ENCODE results near the gene PRR30. TPM values are rescaled to one million over a fixed set of nuclear protein-coding genes. Genes with fewer than 3 reads are reported as not detected.

Gene PRR30
- total RNA-seq, 1 experiment from 2014 or later: not detected

DNA sequence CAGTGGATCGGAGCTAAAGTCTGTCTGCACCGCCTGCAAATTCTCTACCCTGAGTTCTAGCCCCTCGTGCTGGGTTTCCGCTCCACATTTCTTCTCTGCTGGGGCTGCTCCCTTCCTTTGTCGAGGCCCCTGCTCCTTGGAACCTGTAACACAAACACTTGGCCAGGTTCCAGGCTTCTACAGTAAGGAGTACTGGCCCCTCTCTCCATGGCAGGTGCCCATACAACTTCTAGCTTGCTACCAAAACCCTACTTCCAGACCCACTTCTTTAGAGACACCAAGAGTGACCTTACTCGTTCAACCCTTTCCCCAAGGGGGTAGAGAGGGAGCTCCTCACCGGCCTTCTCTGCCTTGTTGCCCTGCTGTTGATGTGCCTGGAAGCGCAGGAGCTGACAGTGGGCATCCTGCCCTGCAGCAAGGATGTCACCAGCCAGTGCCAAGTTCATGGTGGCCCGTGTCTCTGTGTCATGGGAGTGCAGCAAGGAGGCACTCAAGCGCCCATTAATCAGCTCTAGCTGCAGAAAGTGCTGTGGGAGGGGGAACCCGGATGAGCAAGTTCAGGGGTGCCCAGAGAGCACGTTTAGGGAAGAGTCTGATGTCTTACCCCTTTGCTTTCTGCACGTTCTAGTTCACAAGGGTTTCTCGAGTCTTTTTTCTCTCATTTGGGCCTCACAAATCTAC lies 5.9 kb downstream of the PRR30 start:
- POLR2A ChIA-PET: interaction anchor here (0.5 to 2.5 kb wide), 8 partner anchors 9 to 223 kb away, joined by 3 to 20 read pairs (median 8); partner anchors contain the start of genes ABHD1, ATRAID, CAD and GTF3C2

DNA sequence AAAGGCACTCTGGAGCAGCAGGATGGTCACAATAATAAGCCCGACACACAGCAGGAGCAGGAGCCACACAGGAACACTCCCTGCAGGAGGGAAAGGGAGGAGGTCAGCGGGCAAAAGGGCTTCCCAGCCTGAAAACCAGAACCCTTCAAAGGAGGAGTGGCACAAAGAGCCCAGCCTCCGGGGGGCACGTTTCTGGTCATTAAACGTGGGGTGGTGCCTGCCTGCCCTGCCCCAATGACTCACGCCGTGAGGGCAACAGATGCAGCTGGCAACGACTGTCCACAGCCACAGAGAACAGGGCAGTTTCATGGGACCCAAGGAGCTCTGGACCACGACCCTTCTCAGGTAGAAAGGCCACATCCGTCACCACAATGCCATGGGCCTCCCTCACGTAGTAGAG lies 7.8 kb downstream of the PRR30 start:
- H3K4me1 Mint-ChIP-seq (ENCODE audit: insufficient read depth, unreplicated experiment): peaks cover 11% of the 10 kb centered on the region
- POLR2A ChIA-PET: interaction anchor here (0.6 kb wide), 1 partner anchor 85 kb away, joined by 3 read pairs; no protein-coding TSS in a partner anchor
- CTCF ChIA-PET: interaction anchor here (0.7 to 1.6 kb wide), 3 partner anchors 32 to 171 kb away, joined by 3 to 5 read pairs (median 3); no protein-coding TSS in a partner anchor
- H3K9me3 Mint-ChIP-seq (ENCODE audit: unreplicated experiment): no peaks in the 10 kb centered on the region
- no peak for DNase-seq (ENCODE audit: unreplicated experiment)
- no peak overlapping the region for H3K4me3 Mint-ChIP-seq (ENCODE audit: unreplicated experiment)
- H3K27ac Mint-ChIP-seq (ENCODE audit: low read depth, unreplicated experiment): no peak overlapping the region
- H3K36me3 Mint-ChIP-seq (ENCODE audit: insufficient read depth, unreplicated experiment): peaks cover 21% of the 10 kb centered on the region
- H3K27me3 Mint-ChIP-seq (ENCODE audit: insufficient read depth, unreplicated experiment): no peaks in the 10 kb centered on the region
- TF ChIP-seq, protein P1, sequence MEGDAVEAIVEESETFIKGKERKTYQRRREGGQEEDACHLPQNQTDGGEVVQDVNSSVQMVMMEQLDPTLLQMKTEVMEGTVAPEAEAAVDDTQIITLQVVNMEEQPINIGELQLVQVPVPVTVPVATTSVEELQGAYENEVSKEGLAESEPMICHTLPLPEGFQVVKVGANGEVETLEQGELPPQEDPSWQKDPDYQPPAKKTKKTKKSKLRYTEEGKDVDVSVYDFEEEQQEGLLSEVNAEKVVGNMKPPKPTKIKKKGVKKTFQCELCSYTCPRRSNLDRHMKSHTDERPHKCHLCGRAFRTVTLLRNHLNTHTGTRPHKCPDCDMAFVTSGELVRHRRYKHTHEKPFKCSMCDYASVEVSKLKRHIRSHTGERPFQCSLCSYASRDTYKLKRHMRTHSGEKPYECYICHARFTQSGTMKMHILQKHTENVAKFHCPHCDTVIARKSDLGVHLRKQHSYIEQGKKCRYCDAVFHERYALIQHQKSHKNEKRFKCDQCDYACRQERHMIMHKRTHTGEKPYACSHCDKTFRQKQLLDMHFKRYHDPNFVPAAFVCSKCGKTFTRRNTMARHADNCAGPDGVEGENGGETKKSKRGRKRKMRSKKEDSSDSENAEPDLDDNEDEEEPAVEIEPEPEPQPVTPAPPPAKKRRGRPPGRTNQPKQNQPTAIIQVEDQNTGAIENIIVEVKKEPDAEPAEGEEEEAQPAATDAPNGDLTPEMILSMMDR (IDR thresholded peaks at IDR 0.05; ENCODE audit: unreplicated experiment): no peak
- no TSS peak for BruUV-seq (replicated peaks)
- intact Hi-C loops (cut with micrococcal nuclease): loop anchor here (5.0 kb wide), 1 partner anchor 61 kb away; no protein-coding TSS in a partner anchor

More for the DNA sequence above, 5.9 kb downstream of the PRR30 start:
- BruUV-seq (replicated peaks): TSS peak; percentile 49
- peaks cover 22% of the 10 kb centered on the region for H3K36me3 Mint-ChIP-seq (ENCODE audit: insufficient read depth, unreplicated experiment)
- peak overlapping the region; percentile 92 for H3K27ac Mint-ChIP-seq (ENCODE audit: low read depth, unreplicated experiment)
- intact Hi-C loops (cut with micrococcal nuclease): loop anchor here (5.0 kb wide), 1 partner anchor 59 kb away; no protein-coding TSS in a partner anchor
- peak overlapping the region; percentile 91 for H3K4me3 Mint-ChIP-seq (ENCODE audit: unreplicated experiment)
- CTCF ChIA-PET: interaction anchor here (0.6 to 1.8 kb wide), 18 partner anchors 10 to 171 kb away, joined by 3 to 8 read pairs (median 3); partner anchors contain the start of gene ABHD1
- H3K27me3 Mint-ChIP-seq (ENCODE audit: insufficient read depth, unreplicated experiment): no peaks in the 10 kb centered on the region
- DNase-seq (ENCODE audit: unreplicated experiment): no peak
- peaks cover 11% of the 10 kb centered on the region for H3K4me1 Mint-ChIP-seq (ENCODE audit: insufficient read depth, unreplicated experiment)
- TF ChIP-seq, protein P1 (IDR thresholded peaks at IDR 0.05; ENCODE audit: unreplicated experiment): no peak
- no peaks in the 10 kb centered on the region for H3K9me3 Mint-ChIP-seq (ENCODE audit: unreplicated experiment)

GRCh38 chr2:27130396-27130795 lies 8.8 kb downstream of the PRR30 start:
- CTCF ChIA-PET: no interaction called here
- TF ChIP-seq, protein P1 (IDR thresholded peaks at IDR 0.05; ENCODE audit: unreplicated experiment): no peak
- intact Hi-C loops (cut with micrococcal nuclease): loop anchor here (5.0 kb wide), 1 partner anchor 62 kb away; no protein-coding TSS in a partner anchor
- Mint-ChIP-seq H3K9me3 (ENCODE audit: unreplicated experiment) (no peaks in the 10 kb centered on the region), H3K27ac (ENCODE audit: low read depth, unreplicated experiment) (no peak overlapping the region), H3K27me3 (ENCODE audit: insufficient read depth, unreplicated experiment) (no peaks in the 10 kb centered on the region), H3K36me3 (ENCODE audit: insufficient read depth, unreplicated experiment) (peaks cover 20% of the 10 kb centered on the region), H3K4me3 (ENCODE audit: unreplicated experiment) (no peak overlapping the region), H3K4me1 (ENCODE audit: insufficient read depth, unreplicated experiment) (peaks cover 11% of the 10 kb centered on the region)
- POLR2A ChIA-PET: no interaction called here
- BruUV-seq (replicated peaks): no TSS peak
- no peak for DNase-seq (ENCODE audit: unreplicated experiment)

- Mint-ChIP-seq H3K27me3 (ENCODE audit: insufficient read depth, unreplicated experiment) (no peaks in the 10 kb centered on the region), H3K4me1 (ENCODE audit: insufficient read depth, unreplicated experiment) (peaks cover 11% of the 10 kb centered on the region), H3K36me3 (ENCODE audit: insufficient read depth, unreplicated experiment) (peaks cover 13% of the 10 kb centered on the region), H3K4me3 (ENCODE audit: unreplicated experiment) (no peak overlapping the region), H3K9me3 (ENCODE audit: unreplicated experiment) (no peaks in the 10 kb centered on the region), H3K27ac (ENCODE audit: low read depth, unreplicated experiment) (no peak overlapping the region)
- DNase-seq (ENCODE audit: unreplicated experiment): no peak
- intact Hi-C loops (cut with micrococcal nuclease): no loop called here
- ChIA-PET CTCF (no interaction called here), POLR2A (interaction anchor here (0.8 to 1.0 kb wide), 2 partner anchors 14 to 24 kb away, joined by 3 to 4 read pairs; no protein-coding TSS in a partner anchor)
- no TSS peak for BruUV-seq (replicated peaks)
- TF ChIP-seq, protein P1 (IDR thresholded peaks at IDR 0.05; ENCODE audit: unreplicated experiment): no peak
These were observed 10.3 kb downstream of the PRR30 start for GRCh38 chr2:27128668-27129571.
